Subcutaneous adipose tissue (tissue), 4 donors: ENCODE data around the gene MYL6B. TPM values are rescaled to one million over a fixed set of nuclear protein-coding genes. Genes with fewer than 3 reads are reported as not detected.

Source experiments
- CTCF ChIP-seq: fragments of 450-650 bp; IDR thresholded peaks from one replicate; pipeline ENCODE4 v1.5.1; 2016; ENCODE audit warnings: low read depth, mild to moderate bottlenecking, control low read depth, antibody characterized with exemption, moderate library complexity
- total RNA-seq, 4 donors: library from RNA; depleted of rRNA; stranded (reverse); fragments of >200 nt; gene quantifications; one replicate each; pipeline ENCODE4 v1.1.0, GENCODE V29; 2016

MYL6B gene
- total RNA-seq, 4 donors from 2014 or later: 12.2 to 36.0 (median 24.7) TPM

- no peak for TF ChIP-seq CTCF
Measured at GRCh38 chr12:56118688-56119357, 33.6 kb upstream of the MYL6B start.

GRCh38 chr12:56119361-56119796 lies 33.0 kb upstream of the MYL6B start:
- no peak for TF ChIP-seq CTCF

GRCh38 chr12:56120158-56120846 lies 32.1 kb upstream of the MYL6B start:
- no peak for TF ChIP-seq CTCF

GRCh38 chr12:56121204-56121870 lies 31.1 kb upstream of the MYL6B start:
- no peak for TF ChIP-seq CTCF

- no peak for TF ChIP-seq CTCF
Measured at GRCh38 chr12:56122637-56123036, 29.8 kb upstream of the MYL6B start.

- no peak for TF ChIP-seq CTCF
Measured at GRCh38 chr12:56124133-56124532, 28.3 kb upstream of the MYL6B start.

GRCh38 chr12:56126732-56127239 lies 25.6 kb upstream of the MYL6B start:
- no peak for TF ChIP-seq CTCF
